ENCODE measurements around the gene OR2A42. TPM values are rescaled to one million over a fixed set of nuclear protein-coding genes. Genes with fewer than 3 reads are reported as not detected.
"Not testable (repeated sequence)": the region's sequence is repeated elsewhere in the genome, so short reads cannot be mapped to it uniquely, and the experiment has no call there.

OR2A42 gene
- total RNA-seq, 4 donors from 2014 or later = 0.40 to 3.7 (median 0.97) TPM

DNA sequence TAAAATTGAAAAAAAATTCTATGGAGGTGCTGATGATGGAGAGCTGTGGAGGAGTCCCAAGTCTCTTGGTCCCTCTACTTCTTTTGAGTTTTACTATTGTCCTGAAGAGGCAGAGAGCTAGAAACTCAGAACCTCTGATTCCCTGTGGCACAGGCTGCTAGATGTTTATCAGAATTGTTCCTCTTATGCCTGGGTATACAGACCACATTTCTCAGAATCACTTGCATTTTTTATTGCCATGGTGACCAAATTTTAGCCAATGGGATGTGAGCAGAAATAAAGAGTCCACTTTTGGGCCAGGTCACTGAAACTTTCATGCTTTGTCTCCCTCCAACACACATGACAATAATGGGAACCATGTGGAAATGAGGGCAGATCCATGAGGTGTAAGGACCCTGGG is 15.7 kb downstream of the OR2A42 start:
- DNase-seq; H3K4me1 ChIP-seq; H3K4me3 ChIP-seq (replicated peaks in 1 of 3); H3K36me3 ChIP-seq; H3K27me3 ChIP-seq; H3K27ac ChIP-seq; H3K9me3 ChIP-seq; intact Hi-C loops (cut with DNase I): not testable (repeated sequence)

DNA sequence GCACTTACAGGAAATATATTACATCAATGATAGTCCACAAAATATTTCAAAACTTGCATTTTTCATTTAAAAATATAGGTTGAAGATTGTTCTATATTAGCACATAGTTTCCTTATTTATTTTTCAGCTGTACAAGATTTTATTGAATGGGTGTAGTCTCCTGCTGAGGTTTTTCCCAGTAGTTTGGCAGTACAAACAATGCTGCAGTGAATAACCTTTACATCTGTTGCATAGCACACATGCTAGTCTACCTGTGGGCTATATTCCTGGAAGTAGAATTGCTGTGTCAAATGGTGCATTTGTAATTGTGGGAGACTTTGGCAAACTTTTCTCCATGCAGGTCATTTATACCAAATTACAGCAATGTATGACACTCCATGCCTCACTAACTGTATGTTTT is 18.9 kb downstream of the OR2A42 start:
- DNase-seq; H3K9me3 ChIP-seq; H3K4me3 ChIP-seq (replicated peaks in 1 of 3); H3K4me1 ChIP-seq; H3K27me3 ChIP-seq; intact Hi-C loops (cut with DNase I); H3K27ac ChIP-seq; H3K36me3 ChIP-seq: not testable (repeated sequence)

GRCh38 chr7:144219149-144219548 is 20.3 kb downstream of the OR2A42 start:
- intact Hi-C loops (cut with DNase I); H3K4me3 ChIP-seq (replicated peaks in 1 of 3); H3K9me3 ChIP-seq; DNase-seq; H3K36me3 ChIP-seq; H3K4me1 ChIP-seq; H3K27ac ChIP-seq; H3K27me3 ChIP-seq: not testable (repeated sequence)
- 80% methylated on average over 1 of the region's 4 CpGs; no CpG with 5 or more reads in 1 of the 2 donors for WGBS, 2 donors

- H3K4me3 ChIP-seq (replicated peaks in 1 of 3); H3K36me3 ChIP-seq; intact Hi-C loops (cut with DNase I); H3K4me1 ChIP-seq; H3K27ac ChIP-seq; H3K27me3 ChIP-seq; H3K9me3 ChIP-seq: not testable (repeated sequence)
- peak in 1 of 2 donors; percentile 2 for DNase-seq
- WGBS, 2 donors = 100% methylated on average over 1 of the region's 1 CpG
Measured at GRCh38 chr7:144218581-144218980, 20.8 kb downstream of the OR2A42 start.

GRCh38 chr7:144217200-144217599 is 22.2 kb downstream of the OR2A42 start:
- H3K27me3 ChIP-seq; H3K4me1 ChIP-seq; H3K4me3 ChIP-seq (replicated peaks in 1 of 3); H3K9me3 ChIP-seq; H3K27ac ChIP-seq; intact Hi-C loops (cut with DNase I); DNase-seq; H3K36me3 ChIP-seq: not testable (repeated sequence)

- H3K27me3 ChIP-seq; H3K4me3 ChIP-seq (replicated peaks in 1 of 3); H3K9me3 ChIP-seq; H3K27ac ChIP-seq; H3K36me3 ChIP-seq; DNase-seq; intact Hi-C loops (cut with DNase I); H3K4me1 ChIP-seq: not testable (repeated sequence)
- no CpG with 5 or more reads among the region's 5 CpGs for WGBS, 2 donors
Measured at GRCh38 chr7:144205306-144205705, 34.1 kb downstream of the OR2A42 start.

GRCh38 chr7:144203086-144203485 is 36.3 kb downstream of the OR2A42 start:
- intact Hi-C loops (cut with DNase I); H3K36me3 ChIP-seq; H3K27ac ChIP-seq; H3K27me3 ChIP-seq; H3K4me1 ChIP-seq; DNase-seq; H3K4me3 ChIP-seq (replicated peaks in 1 of 3); H3K9me3 ChIP-seq: not testable (repeated sequence)
- no CpG with 5 or more reads among the region's 3 CpGs for WGBS, 2 donors

DNA sequence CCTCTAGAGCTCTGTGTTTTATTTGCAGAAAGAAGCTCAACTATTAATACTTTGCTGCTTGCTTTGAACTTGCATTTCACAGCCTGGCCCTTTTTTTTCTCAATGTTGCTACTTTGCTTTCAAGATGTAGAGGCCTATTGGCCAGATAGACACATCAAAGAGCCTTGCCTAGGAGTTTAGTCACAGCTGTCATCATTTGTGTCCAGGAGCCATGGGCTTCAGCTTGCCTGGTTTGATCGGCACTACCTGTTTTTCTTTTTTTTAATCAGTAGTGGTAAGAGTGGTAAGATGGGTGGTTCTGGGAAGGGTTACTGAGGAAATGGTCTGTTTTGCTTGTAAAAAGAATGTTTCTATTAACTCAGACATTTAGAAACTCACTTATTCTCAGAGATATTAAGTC is 37.4 kb downstream of the OR2A42 start:
- intact Hi-C loops (cut with DNase I); H3K36me3 ChIP-seq; DNase-seq; H3K27ac ChIP-seq; H3K4me3 ChIP-seq (replicated peaks in 1 of 3); H3K4me1 ChIP-seq; H3K27me3 ChIP-seq; H3K9me3 ChIP-seq: not testable (repeated sequence)
- WGBS, 2 donors = no CpG with 5 or more reads among the region's 1 CpG

DNA sequence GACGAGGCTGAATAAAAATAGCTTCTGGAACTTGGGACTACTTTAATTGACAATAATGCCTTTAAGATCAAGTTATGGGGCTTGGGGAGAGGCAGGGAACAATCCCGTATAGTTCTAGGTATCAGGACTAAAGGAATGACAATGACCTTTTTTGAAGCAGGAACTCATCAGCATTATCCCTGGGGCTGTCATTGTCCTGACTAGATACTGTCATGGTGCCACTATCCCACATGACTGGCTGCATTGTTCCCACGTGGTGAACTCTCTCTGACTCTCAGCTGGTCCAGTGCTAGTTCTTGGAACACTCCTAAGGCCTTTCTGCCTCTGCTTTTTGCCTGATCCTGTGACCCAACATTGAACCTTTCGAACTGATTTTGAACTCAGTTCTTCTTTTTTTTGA is 40.5 kb downstream of the OR2A42 start:
- H3K27me3 ChIP-seq; H3K4me3 ChIP-seq (replicated peaks in 1 of 3); DNase-seq; H3K36me3 ChIP-seq; H3K4me1 ChIP-seq; intact Hi-C loops (cut with DNase I); H3K9me3 ChIP-seq: not testable (repeated sequence)
- peak overlapping the region in 2 of 3 donors; percentile 52 to 67 for H3K27ac ChIP-seq
- WGBS, 2 donors = 72 to 74% methylated on average over 2 to 3 of the region's 4 CpGs

DNA sequence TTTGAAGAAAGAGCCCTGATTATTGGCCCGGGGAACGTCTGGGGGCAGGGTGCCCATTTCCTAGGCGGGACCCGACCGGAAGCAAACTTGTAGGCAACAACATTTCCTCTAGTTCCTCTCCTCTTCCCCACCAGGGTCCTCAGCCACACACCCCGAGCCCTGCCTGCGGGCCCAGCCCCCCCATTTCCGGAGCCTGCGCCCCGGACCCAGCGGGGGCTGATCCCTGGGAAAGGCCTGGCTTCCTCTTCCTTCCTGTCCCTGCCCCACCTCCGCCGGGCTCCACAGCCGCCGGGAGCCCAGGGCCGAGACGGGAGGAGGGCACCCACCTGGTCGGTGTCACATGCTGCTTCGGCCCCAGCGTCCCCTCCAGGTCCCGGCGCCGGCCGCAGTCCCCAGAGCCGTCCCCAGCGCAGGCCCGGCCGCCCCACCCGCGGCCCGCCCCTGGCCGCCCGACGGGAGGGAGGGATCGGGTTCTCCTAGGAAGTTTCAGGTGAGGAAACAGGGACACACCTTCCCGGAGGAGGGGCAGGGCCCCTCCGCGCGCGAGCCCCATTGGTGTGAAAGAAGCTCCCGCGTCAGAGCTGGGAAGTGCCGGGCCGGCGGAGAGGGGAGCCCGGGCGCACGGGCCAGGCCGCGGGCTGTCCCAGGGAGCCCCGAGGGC is 44.1 kb downstream of the OR2A42 start, which contains the start of gene ARHGEF35:
Gene ARHGEF35 (minus strand): TSS at position 622 of the 661 bp plus-strand sequence. CDS start 7,450 bp downstream, outside the sequence.
- H3K36me3 ChIP-seq; H3K4me1 ChIP-seq; H3K4me3 ChIP-seq (replicated peaks in 1 of 3); H3K27me3 ChIP-seq; H3K27ac ChIP-seq; H3K9me3 ChIP-seq; intact Hi-C loops (cut with DNase I): not testable (repeated sequence)
- WGBS, 2 donors = no CpG with 5 or more reads among the region's 51 CpGs
- peak; percentile 58 to 72 for DNase-seq

DNA sequence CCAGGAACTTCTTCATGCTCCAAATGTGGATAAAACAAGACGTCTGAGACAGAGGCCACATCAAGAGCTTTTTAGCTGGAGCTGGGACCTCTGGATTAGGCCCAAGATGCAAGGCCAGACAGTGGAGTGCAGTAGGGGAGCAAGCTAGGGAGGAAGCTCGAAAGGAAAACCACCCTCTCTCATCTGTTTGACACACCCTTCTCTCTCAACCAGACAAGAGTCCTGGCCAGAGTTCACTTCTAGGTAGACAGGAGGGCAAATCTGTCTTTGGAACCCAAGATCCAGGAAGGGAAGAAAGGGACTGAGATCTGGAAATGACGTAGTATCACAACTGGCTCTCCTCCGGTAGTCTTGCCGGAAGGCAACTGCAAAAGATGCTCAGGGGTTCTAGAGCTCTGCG is 45.0 kb downstream of the OR2A42 start:
- H3K9me3 ChIP-seq; H3K4me3 ChIP-seq (replicated peaks in 1 of 3); intact Hi-C loops (cut with DNase I); H3K27ac ChIP-seq; H3K27me3 ChIP-seq; DNase-seq; H3K36me3 ChIP-seq; H3K4me1 ChIP-seq: not testable (repeated sequence)
- WGBS, 2 donors = no CpG with 5 or more reads among the region's 6 CpGs

- intact Hi-C loops (cut with DNase I); H3K9me3 ChIP-seq: not testable (repeated sequence)
- no CpG with 5 or more reads among the region's 11 CpGs for WGBS, 2 donors
Measured at GRCh38 chr7:144193782-144194181, 45.6 kb downstream of the OR2A42 start.

DNA sequence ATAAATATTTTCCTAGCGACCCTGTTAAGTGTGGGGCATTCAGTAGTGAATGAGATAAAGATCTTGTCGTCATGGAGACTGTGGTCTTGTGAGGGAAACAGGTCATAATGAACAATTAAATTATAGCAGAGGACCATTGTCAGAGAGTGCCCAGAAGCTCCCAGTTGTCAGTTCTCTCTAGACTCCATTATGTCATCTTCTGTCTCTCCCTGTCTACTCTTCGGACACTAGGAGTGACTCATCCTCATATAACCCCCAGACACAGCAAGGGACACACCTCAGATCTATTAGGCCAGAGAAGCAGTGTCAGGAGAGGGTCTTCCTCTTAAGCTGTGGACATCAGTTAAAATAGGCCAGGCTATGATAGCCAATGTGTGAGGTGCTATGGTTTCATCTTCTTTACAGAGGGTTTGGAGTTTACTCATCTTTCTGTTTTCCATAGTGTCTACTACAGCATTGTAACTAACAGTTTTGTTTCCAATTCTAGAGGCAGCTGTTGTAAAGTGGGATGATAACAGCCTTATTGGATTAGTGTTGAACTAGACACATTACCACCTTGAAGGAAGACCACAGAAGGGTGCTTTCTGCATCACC is 50.7 kb downstream of the OR2A42 start:
- H3K27ac ChIP-seq; H3K36me3 ChIP-seq; H3K4me1 ChIP-seq; H3K4me3 ChIP-seq (replicated peaks in 1 of 3); intact Hi-C loops (cut with DNase I); DNase-seq; H3K27me3 ChIP-seq; H3K9me3 ChIP-seq: not testable (repeated sequence)
- WGBS, 2 donors = no CpG with 5 or more reads among the region's 3 CpGs

More at GRCh38 chr7:144193782-144194181, 45.6 kb downstream of the OR2A42 start:
- H3K27me3 ChIP-seq; H3K27ac ChIP-seq; H3K4me1 ChIP-seq; H3K36me3 ChIP-seq; DNase-seq; H3K4me3 ChIP-seq (replicated peaks in 1 of 3): not testable (repeated sequence)
